HCT116 (cell line): ENCODE data around the gene FERMT1. TPM values are rescaled to one million over a fixed set of nuclear protein-coding genes. Genes with fewer than 3 reads are reported as not detected.

Experiments
- ATAC-seq: fragments of 200-7000 bp; cut with Tn5 transposase; 2 replicates; pipeline ENCODE4 v1.9.1; 2020; ENCODE audit warnings: mild to moderate bottlenecking, moderate library complexity
- BruUV-seq: library from RNA; stranded (reverse); fragments of 400-500 nt; replicated peaks from 2 replicates; lab custom pipeline; 2021; lab: Mats Ljungman, UMichigan
- CTCF ChIA-PET: fragments of 300-600 bp; sonication (Branson Sonifier 250); formaldehyde crosslinking; loops from one replicate; lab custom pipeline; 2021; ENCODE audit warnings: antibody characterized with exemption; lab: Charles Lee
- POLR2A ChIA-PET: fragments of 300-600, 350-600 bp; sonication (Branson Sonifier 250); formaldehyde crosslinking; loops from one replicate; lab custom pipeline; 2021; ENCODE audit warnings: antibody characterized with exemption; lab: Charles Lee
- RAD21 ChIA-PET, 2 experiments: fragments of 300-600 bp; sonication (Branson Sonifier 250); formaldehyde crosslinking; loops; one replicate each; lab custom pipeline; 2023; ENCODE audit warnings: low total read pairs in 2 of 2; ENCODE audit not compliant: uncharacterized antibody in 2 of 2, unreplicated experiment in 2 of 2, low non-redundant PET in 1 of 2; lab: Charles Lee
- DNase-seq: peaks from one replicate; pipeline ENCODE4 v3.0.0-alpha.2; 2010; ENCODE audit warnings: low read depth, low spot score
- H2AFZ ChIP-seq: fragments of 200-600 bp; shearing (Covaris generic), sonication (generic); 2 replicates; pipeline ENCODE4 v1.6.1; 2017; ENCODE audit warnings: low read depth, mixed run types, mixed read lengths, antibody characterized with exemption, low read length; ENCODE audit not compliant: poor library complexity, severe bottlenecking
- H3K27ac ChIP-seq: 2 replicates; pipeline ENCODE4 v1.5.1; 2012; ENCODE audit warnings: low read depth, low read length
- H3K27me3 ChIP-seq: fragments of 200-600 bp; sonication (generic); 2 replicates; pipeline ENCODE4 v1.6.1; 2016; ENCODE audit warnings: mixed run types, low read length, mixed read lengths; ENCODE audit not compliant: insufficient read depth
- H3K36me3 ChIP-seq, 2 experiments: fragments of 200-500 bp in 1 of 2; fragments of 200-600 bp in 1 of 2; sonication (Bioruptor generic) in 1 of 2; sonication (generic) in 1 of 2; 2 replicates each; pipeline versions ENCODE4 v1.5.1 to v1.6.1; 2014 to 2016; ENCODE audit warnings: low read length in 2 of 2, inconsistent platforms in 1 of 2, mixed read lengths in 1 of 2, mixed run types in 1 of 2; ENCODE audit not compliant: insufficient read depth in 2 of 2, control insufficient read depth in 1 of 2
- H3K4me1 ChIP-seq, 2 experiments: fragments of 200-600 bp in 1 of 2; sonication (generic) in 1 of 2; 2 replicates each; pipeline versions ENCODE4 v1.5.1 to v1.6.1; 2012 to 2017; ENCODE audit warnings: low read length in 2 of 2, inconsistent platforms in 1 of 2, mild to moderate bottlenecking in 1 of 2, mixed read lengths in 1 of 2, mixed run types in 1 of 2, moderate library complexity in 1 of 2; ENCODE audit not compliant: insufficient read depth in 2 of 2, control insufficient read depth in 1 of 2
- H3K4me2 ChIP-seq: fragments of 200-600 bp; sonication (generic); 2 replicates; pipeline ENCODE4 v1.6.1; 2017; ENCODE audit warnings: mixed run types, low read length, mixed read lengths
- H3K4me3 ChIP-seq, 2 experiments: fragments of 200-600 bp in 1 of 2; sonication (generic) in 1 of 2; replicated peaks in 1 of 2; 2 replicates each; pipeline ENCODE4 v1.5.1; 2011 to 2016; ENCODE audit warnings: low read length in 2 of 2, control low read depth in 1 of 2, low read depth in 1 of 2, mild to moderate bottlenecking in 1 of 2, mixed read lengths in 1 of 2, mixed run types in 1 of 2
- H3K79me2 ChIP-seq: fragments of 200-600 bp; sonication (generic); 2 replicates; pipeline ENCODE4 v1.6.1; 2017; ENCODE audit warnings: mild to moderate bottlenecking, mixed run types, low read length, moderate library complexity, mixed read lengths; ENCODE audit not compliant: insufficient read depth
- H3K9ac ChIP-seq: fragments of 200-600 bp; sonication (generic); 2 replicates; pipeline ENCODE4 v1.6.1; 2016; ENCODE audit warnings: low read length, mixed read lengths
- H3K9me2 ChIP-seq: fragments of 200-600 bp; sonication (generic), shearing (Covaris generic); 2 replicates; pipeline ENCODE4 v1.6.1; 2017; ENCODE audit warnings: mixed run types, mild to moderate bottlenecking, moderate library complexity; ENCODE audit not compliant: insufficient read depth
- H3K9me3 ChIP-seq, 2 experiments: fragments of 200-500 bp in 1 of 2; fragments of 200-600 bp in 1 of 2; sonication (Bioruptor generic) in 1 of 2; sonication (generic) in 1 of 2; 2 replicates each; pipeline ENCODE4 v1.6.1; 2014 to 2017; ENCODE audit warnings: low read length in 2 of 2, mixed read lengths in 2 of 2, inconsistent platforms in 1 of 2, low read depth in 1 of 2, mild to moderate bottlenecking in 1 of 2, mixed run types in 1 of 2, moderate library complexity in 1 of 2; ENCODE audit not compliant: control insufficient read depth in 1 of 2, insufficient read depth in 1 of 2
- H4K20me1 ChIP-seq: fragments of 200-600 bp; sonication (generic), shearing (Covaris generic); 2 replicates; pipeline ENCODE4 v1.6.1; 2017; ENCODE audit warnings: mixed run types, mild to moderate bottlenecking, moderate library complexity; ENCODE audit not compliant: insufficient read depth
- CBX3 ChIP-seq: IDR thresholded peaks from 2 replicates; pipeline ENCODE4 v1.6.1; 2012; ENCODE audit warnings: low read depth
- CEBPB ChIP-seq: IDR thresholded peaks from 2 replicates; pipeline ENCODE4 v1.6.1; 2012; ENCODE audit warnings: low read depth
- EGR1 ChIP-seq: IDR thresholded peaks from 2 replicates; pipeline ENCODE4 v1.6.1; 2012; ENCODE audit warnings: low read depth
- EZH2 ChIP-seq: fragments of 200-600 bp; sonication (generic); IDR thresholded peaks from 2 replicates; pipeline ENCODE4 v1.6.1; 2017; ENCODE audit warnings: antibody characterized with exemption, mixed run types
- EZH2phosphoT487 ChIP-seq: fragments of 200-600 bp; IDR thresholded peaks from 2 replicates; pipeline ENCODE4 v1.6.1; 2018; ENCODE audit warnings: antibody characterized with exemption, borderline replicate concordance
- JUND ChIP-seq: IDR thresholded peaks from 2 replicates; pipeline ENCODE4 v1.6.1; 2012
- POLR2AphosphoS5 ChIP-seq: IDR thresholded peaks from 2 replicates; pipeline ENCODE4 v1.6.1; 2011; ENCODE audit warnings: mild to moderate bottlenecking, low read depth, low read length, moderate library complexity
- SP1 ChIP-seq: IDR thresholded peaks from 2 replicates; pipeline ENCODE4 v1.6.1; 2012; ENCODE audit warnings: low read depth
- SRF ChIP-seq: IDR thresholded peaks from 2 replicates; pipeline ENCODE4 v1.6.1; 2012; ENCODE audit warnings: low read depth
- ZFX ChIP-seq: fragments of 450-650 bp; IDR thresholded peaks from 2 replicates; pipeline ENCODE4 v1.6.1; 2017
- ZNF274 ChIP-seq: fragments of 200-500 bp; sonication (Bioruptor generic); IDR thresholded peaks from 2 replicates; pipeline ENCODE4 v1.6.1; 2014; ENCODE audit warnings: mild to moderate bottlenecking, low read depth, low read length, inconsistent platforms
- intact Hi-C: fragments of 100-400 bp; cut with micrococcal nuclease; formaldehyde crosslinking; loops from 2 replicates; pipeline ENCODE4 v1.10.0; 2022
- total RNA-seq: library from RNA; stranded (reverse); gene quantifications from one replicate; pipeline ENCODE4 v1.2.1, GENCODE V29; 2021; ENCODE audit not compliant: unreplicated experiment
- TF ChIP-seq, protein P1 (sequence below): IDR thresholded peaks from 2 replicates; pipeline ENCODE4 v1.6.1; 2012
- TF ChIP-seq, protein P2 (sequence below): IDR thresholded peaks from 2 replicates; pipeline ENCODE4 v1.6.1; 2012; ENCODE audit warnings: low read depth
- TF ChIP-seq, protein P3 (sequence below): IDR thresholded peaks from 2 replicates; pipeline ENCODE4 v1.6.1; 2012

Gene FERMT1
- total RNA-seq, 1 experiment from 2014 or later: 34.9 TPM

DNA sequence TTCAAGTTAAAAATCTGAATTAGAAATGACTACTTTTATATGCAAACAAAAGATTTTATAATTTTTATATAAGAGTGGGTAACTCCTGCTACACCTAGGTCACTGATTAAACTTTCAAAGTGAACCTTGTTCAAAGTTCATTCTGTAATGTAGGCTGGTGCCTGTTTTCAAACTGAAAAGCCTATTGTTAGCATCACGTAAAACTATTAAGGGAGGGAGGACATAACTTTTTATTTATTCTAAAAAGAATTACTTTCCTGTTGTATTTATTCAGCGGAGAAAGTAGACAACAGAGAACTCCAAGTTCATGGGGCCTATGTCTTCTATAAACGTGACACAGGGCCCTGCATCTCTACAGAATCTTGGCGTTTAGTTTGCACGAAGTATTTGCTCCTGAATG is 27.4 kb downstream of the FERMT1 start:
- Histone ChIP-seq H3K9me3 (no peaks in the 10 kb centered on the region), H3K4me2 (no peak overlapping the region), H3K9me2 (no peaks in the 10 kb centered on the region), H3K4me1 (no peaks in the 10 kb centered on the region), H4K20me1 (no peaks in the 10 kb centered on the region), H3K27ac (no peak overlapping the region), H3K9ac (no peak overlapping the region), H2AFZ (no peak overlapping the region), H3K36me3 (peaks cover 19 to 22% of the 10 kb centered on the region in 2 experiments; a peak in 3 of 4 replicates), H3K79me2 (no peaks in the 10 kb centered on the region), H3K27me3 (no peaks in the 10 kb centered on the region), H3K4me3 (no peak overlapping the region)
- intact Hi-C loops: no loop called here
- DNase-seq (no peak), ATAC-seq (no peak)
- ChIA-PET RAD21 (no interaction called here), CTCF (no interaction called here), POLR2A (no interaction called here)
- no TSS peak for BruUV-seq
- no peak for TF ChIP-seq SP1
- TF ChIP-seq, protein P1, sequence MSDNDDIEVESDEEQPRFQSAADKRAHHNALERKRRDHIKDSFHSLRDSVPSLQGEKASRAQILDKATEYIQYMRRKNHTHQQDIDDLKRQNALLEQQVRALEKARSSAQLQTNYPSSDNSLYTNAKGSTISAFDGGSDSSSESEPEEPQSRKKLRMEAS: no peak
- no peak for TF ChIP-seq CEBPB
- TF ChIP-seq, protein P2, sequence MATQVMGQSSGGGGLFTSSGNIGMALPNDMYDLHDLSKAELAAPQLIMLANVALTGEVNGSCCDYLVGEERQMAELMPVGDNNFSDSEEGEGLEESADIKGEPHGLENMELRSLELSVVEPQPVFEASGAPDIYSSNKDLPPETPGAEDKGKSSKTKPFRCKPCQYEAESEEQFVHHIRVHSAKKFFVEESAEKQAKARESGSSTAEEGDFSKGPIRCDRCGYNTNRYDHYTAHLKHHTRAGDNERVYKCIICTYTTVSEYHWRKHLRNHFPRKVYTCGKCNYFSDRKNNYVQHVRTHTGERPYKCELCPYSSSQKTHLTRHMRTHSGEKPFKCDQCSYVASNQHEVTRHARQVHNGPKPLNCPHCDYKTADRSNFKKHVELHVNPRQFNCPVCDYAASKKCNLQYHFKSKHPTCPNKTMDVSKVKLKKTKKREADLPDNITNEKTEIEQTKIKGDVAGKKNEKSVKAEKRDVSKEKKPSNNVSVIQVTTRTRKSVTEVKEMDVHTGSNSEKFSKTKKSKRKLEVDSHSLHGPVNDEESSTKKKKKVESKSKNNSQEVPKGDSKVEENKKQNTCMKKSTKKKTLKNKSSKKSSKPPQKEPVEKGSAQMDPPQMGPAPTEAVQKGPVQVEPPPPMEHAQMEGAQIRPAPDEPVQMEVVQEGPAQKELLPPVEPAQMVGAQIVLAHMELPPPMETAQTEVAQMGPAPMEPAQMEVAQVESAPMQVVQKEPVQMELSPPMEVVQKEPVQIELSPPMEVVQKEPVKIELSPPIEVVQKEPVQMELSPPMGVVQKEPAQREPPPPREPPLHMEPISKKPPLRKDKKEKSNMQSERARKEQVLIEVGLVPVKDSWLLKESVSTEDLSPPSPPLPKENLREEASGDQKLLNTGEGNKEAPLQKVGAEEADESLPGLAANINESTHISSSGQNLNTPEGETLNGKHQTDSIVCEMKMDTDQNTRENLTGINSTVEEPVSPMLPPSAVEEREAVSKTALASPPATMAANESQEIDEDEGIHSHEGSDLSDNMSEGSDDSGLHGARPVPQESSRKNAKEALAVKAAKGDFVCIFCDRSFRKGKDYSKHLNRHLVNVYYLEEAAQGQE: no peak
- TF ChIP-seq ZFX: no peak
- TF ChIP-seq EGR1: no peak
- no peak for TF ChIP-seq POLR2AphosphoS5
- TF ChIP-seq JUND: no peak
- TF ChIP-seq, protein P3, sequence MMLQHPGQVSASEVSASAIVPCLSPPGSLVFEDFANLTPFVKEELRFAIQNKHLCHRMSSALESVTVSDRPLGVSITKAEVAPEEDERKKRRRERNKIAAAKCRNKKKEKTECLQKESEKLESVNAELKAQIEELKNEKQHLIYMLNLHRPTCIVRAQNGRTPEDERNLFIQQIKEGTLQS: no peak
- TF ChIP-seq ZNF274: no peak
- TF ChIP-seq SRF: no peak
- no peak for TF ChIP-seq CBX3
- no peak for TF ChIP-seq EZH2phosphoT487
- TF ChIP-seq EZH2: no peak
